ENCODE measurements around the gene SIDT2. TPM values are rescaled to one million over a fixed set of nuclear protein-coding genes. Genes with fewer than 3 reads are reported as not detected.

Gene SIDT2
- total and polyA plus RNA-seq, 2 of the 4 experiments (the other 2 are of a cell fraction): 7.3 to 30.3 TPM

DNA sequence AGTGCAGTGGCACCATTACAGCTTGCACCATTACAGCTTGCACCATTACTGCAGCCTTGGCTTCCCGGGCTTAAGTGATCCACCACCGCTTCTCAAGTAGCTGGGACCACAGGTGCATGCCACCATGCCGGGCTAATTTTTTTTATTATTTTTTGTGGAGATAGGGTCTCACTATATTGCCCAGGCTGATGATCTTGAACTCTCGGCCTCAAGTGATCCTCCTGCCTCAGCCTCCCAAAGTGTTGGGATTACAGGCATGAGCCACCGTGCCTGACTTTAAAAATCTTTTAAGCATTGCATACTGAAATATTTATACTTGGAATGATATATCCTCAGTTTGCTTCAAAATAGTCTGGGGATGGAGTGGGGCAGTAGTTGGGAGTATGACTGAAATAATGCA lies 24.1 kb upstream of the SIDT2 start:
- Histone ChIP-seq H2BK120ac (ENCODE audit: low read depth, low read length) (no peak overlapping the region), H3K4me3 (ENCODE audit: insufficient read depth, low read depth, low read length) (no peak overlapping the region), H3K9me3 (ENCODE audit: control insufficient read depth, insufficient read depth, low read length) (no peaks in the 10 kb centered on the region), H3K56ac (ENCODE audit: extremely low read depth, insufficient read depth, low read length) (no peak overlapping the region), H3K27me3 (ENCODE audit: control insufficient read depth, insufficient read depth, low read length) (no peaks in the 10 kb centered on the region), H3K27ac (ENCODE audit: insufficient read depth, low read length) (no peak overlapping the region), H2BK15ac (ENCODE audit: low read depth, low read length) (no peak overlapping the region), H2AK9ac (replicated peaks; ENCODE audit: low read depth, low read length, poor library complexity) (no peak overlapping the region), H3K9me1 (ENCODE audit: insufficient read depth, low read length) (peaks cover 12% of the 10 kb centered on the region; the same call in 1 of the 2 replicates), H3K23ac (ENCODE audit: low read depth, low read length) (no peak overlapping the region), H3K36me3 (ENCODE audit: control insufficient read depth, insufficient read depth, low read length) (peaks cover 31% of the 10 kb centered on the region), H3K14ac (replicated peaks; ENCODE audit: low read depth, low read length) (no peak overlapping the region), H4K5ac (ENCODE audit: low read depth, low read length) (no peak overlapping the region), H2BK20ac (ENCODE audit: low read depth, low read length) (no peak overlapping the region), H3K4ac (ENCODE audit: low read depth, low read length) (no peak overlapping the region), H4K20me1 (ENCODE audit: insufficient read depth, low read length) (peaks cover 87% of the 10 kb centered on the region), H3K9ac (ENCODE audit: low read depth, low read length) (no peak overlapping the region), H3K4me2 (ENCODE audit: low read depth, low read length) (no peak overlapping the region), H3K4me1 (ENCODE audit: control insufficient read depth, insufficient read depth, low read length) (no peaks in the 10 kb centered on the region), H2AK5ac (ENCODE audit: low read depth, low read length) (no peak overlapping the region), H2BK5ac (ENCODE audit: low read depth, low read length, poor library complexity, severe bottlenecking) (no peak overlapping the region), H4K91ac (ENCODE audit: insufficient read depth, low read depth, low read length) (no peak overlapping the region), H2AFZ (replicated peaks; ENCODE audit: low read length, poor library complexity) (no peak overlapping the region), H4K8ac (ENCODE audit: low read depth in 2 of 2, low read length in 2 of 2) (no peak overlapping the region), H3K79me1 (ENCODE audit: low read depth in 1 of 2, low read length in 2 of 2) (peaks cover 4 to 53% of the 10 kb centered on the region in 2 experiments), H3K18ac (ENCODE audit: low read depth, low read length) (no peak overlapping the region)
- dilution Hi-C loops (cut with HindIII; ENCODE audit: low sequenced_read_pairs, unreplicated experiment) (no loop called here), in situ Hi-C loops (cut with MboI; ENCODE audit: low sequenced_read_pairs) (no loop called here), intact Hi-C loops (cut with micrococcal nuclease) (no loop called here)
- ChIA-PET CTCF (no interaction called here), POLR2A (ENCODE audit: unreplicated experiment) (no interaction called here)
- no peak for DNase-seq
- no peak for ATAC-seq (ENCODE audit: low read depth)
- no TSS peak for BruUV-seq (replicated peaks)
- TF ChIP-seq POLR2A (IDR thresholded peaks at IDR 0.05; ENCODE audit: low read depth, low read length) (no peak), CEBPB (IDR thresholded peaks at IDR 0.05; ENCODE audit: low read depth, low read length) (no peak), RAD21 (IDR thresholded peaks at IDR 0.05; ENCODE audit: low read length) (no peak), NFE2L2 (IDR thresholded peaks at IDR 0.05; ENCODE audit: low read depth, low read length) (no peak), MAFK (IDR thresholded peaks at IDR 0.05; ENCODE audit: low read depth, low read length) (no peak), CTCF (conservative IDR thresholded peaks at IDR 0.05; ENCODE audit: low read depth, low read length) (no peak), ELK1 (IDR thresholded peaks at IDR 0.05; ENCODE audit: borderline replicate concordance, low read depth, low read length) (no peak), CHD1 (IDR thresholded peaks at IDR 0.05; ENCODE audit: low read depth, low read length) (no peak), SMC3 (IDR thresholded peaks at IDR 0.05; ENCODE audit: low read depth, low read length) (no peak), MAZ (IDR thresholded peaks at IDR 0.05; ENCODE audit: borderline replicate concordance, low read depth, low read length) (no peak), FOS (IDR thresholded peaks at IDR 0.05; ENCODE audit: low read depth, low read length) (no peak), MXI1 (IDR thresholded peaks at IDR 0.05; ENCODE audit: borderline replicate concordance, low read depth, low read length) (no peak), RCOR1 (IDR thresholded peaks at IDR 0.05; ENCODE audit: insufficient replicate concordance, low read length) (no peak), RFX5 (IDR thresholded peaks at IDR 0.05; ENCODE audit: low read depth, low read length) (no peak), BHLHE40 (IDR thresholded peaks at IDR 0.05; ENCODE audit: low read depth, low read length) (no peak)
- TF ChIP-seq, protein P1, sequence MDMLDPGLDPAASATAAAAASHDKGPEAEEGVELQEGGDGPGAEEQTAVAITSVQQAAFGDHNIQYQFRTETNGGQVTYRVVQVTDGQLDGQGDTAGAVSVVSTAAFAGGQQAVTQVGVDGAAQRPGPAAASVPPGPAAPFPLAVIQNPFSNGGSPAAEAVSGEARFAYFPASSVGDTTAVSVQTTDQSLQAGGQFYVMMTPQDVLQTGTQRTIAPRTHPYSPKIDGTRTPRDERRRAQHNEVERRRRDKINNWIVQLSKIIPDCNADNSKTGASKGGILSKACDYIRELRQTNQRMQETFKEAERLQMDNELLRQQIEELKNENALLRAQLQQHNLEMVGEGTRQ (IDR thresholded peaks at IDR 0.05; ENCODE audit: low read depth, low read length): no peak
- no CpG with 5 or more reads among the region's 5 CpGs for WGBS, 2 experiments (ENCODE audit: extremely low coverage in 2 of 2, insufficient read length in 1 of 2)
